ENCODE data around the gene MDGA2.
"Not testable (repeated sequence)": the region's sequence is repeated elsewhere in the genome, so short reads cannot be mapped to it uniquely, and the experiment has no call there.

MDGA2 gene

GRCh38 chr14:47637753-47638152 is 37.7 kb downstream of the MDGA2 start:
- in situ Hi-C loops (cut with MboI; ENCODE audit: low sequenced_read_pairs, unreplicated experiment), result no loop called here
- TF ChIP-seq CTCF (IDR thresholded peaks at IDR 0.05; ENCODE audit: borderline replicate concordance, control extremely low read depth, extremely low read depth, insufficient read depth, missing control alignments), result no peak
- no peak for DNase-seq (ENCODE audit: low spot score)

GRCh38 chr14:47626151-47627035 is 49.0 kb downstream of the MDGA2 start:
- TF ChIP-seq CTCF (IDR thresholded peaks at IDR 0.05; ENCODE audit: borderline replicate concordance, control extremely low read depth, extremely low read depth, insufficient read depth, missing control alignments), result no peak
- in situ Hi-C loops (cut with MboI; ENCODE audit: low sequenced_read_pairs, unreplicated experiment), result no loop called here
- no peak for DNase-seq (ENCODE audit: low spot score)

- in situ Hi-C loops (cut with MboI; ENCODE audit: low sequenced_read_pairs, unreplicated experiment); DNase-seq (ENCODE audit: low spot score): not testable (repeated sequence)
These were observed 51.3 kb downstream of the MDGA2 start for GRCh38 chr14:47624126-47624525.

- in situ Hi-C loops (cut with MboI; ENCODE audit: low sequenced_read_pairs, unreplicated experiment), result no loop called here
- no peak for DNase-seq (ENCODE audit: low spot score)
- no peak for TF ChIP-seq CTCF (IDR thresholded peaks at IDR 0.05; ENCODE audit: borderline replicate concordance, control extremely low read depth, extremely low read depth, insufficient read depth, missing control alignments)
These were observed 56.0 kb downstream of the MDGA2 start for GRCh38 chr14:47619392-47619791.

- DNase-seq (ENCODE audit: low spot score), result no peak
- in situ Hi-C loops (cut with MboI; ENCODE audit: low sequenced_read_pairs, unreplicated experiment), result no loop called here
- no peak for TF ChIP-seq CTCF (IDR thresholded peaks at IDR 0.05; ENCODE audit: borderline replicate concordance, control extremely low read depth, extremely low read depth, insufficient read depth, missing control alignments)
These were observed 68.8 kb downstream of the MDGA2 start for GRCh38 chr14:47606566-47606965.

GRCh38 chr14:47596860-47597259 is 78.5 kb downstream of the MDGA2 start:
- in situ Hi-C loops (cut with MboI; ENCODE audit: low sequenced_read_pairs, unreplicated experiment), result no loop called here
- no peak for TF ChIP-seq CTCF (IDR thresholded peaks at IDR 0.05; ENCODE audit: borderline replicate concordance, control extremely low read depth, extremely low read depth, insufficient read depth, missing control alignments)
- DNase-seq (ENCODE audit: low spot score), result no peak

GRCh38 chr14:47596232-47596631 is 79.2 kb downstream of the MDGA2 start:
- no peak for TF ChIP-seq CTCF (IDR thresholded peaks at IDR 0.05; ENCODE audit: borderline replicate concordance, control extremely low read depth, extremely low read depth, insufficient read depth, missing control alignments)
- in situ Hi-C loops (cut with MboI; ENCODE audit: low sequenced_read_pairs, unreplicated experiment), result no loop called here
- no peak for DNase-seq (ENCODE audit: low spot score)

All from GM13976 (cell line).